IMR-90 (cell line): ENCODE measurements around the gene RAF1.
A peak's percentile ranks its signal among the peaks of the same experiment; 100 is the strongest.

ENCODE experiments used
- BHLHE40 ChIP-seq: fragments of 150-350 bp; IDR thresholded peaks from 2 replicates; pipeline ENCODE4 v1.6.1; 2016; ENCODE audit warnings: mild to moderate bottlenecking, low read depth, low read length
- CEBPB ChIP-seq: IDR thresholded peaks from 2 replicates; pipeline ENCODE4 v1.6.1; 2012; ENCODE audit warnings: low read depth, low read length, improper control_type of control experiment
- FOS ChIP-seq: fragments of 150-350 bp; IDR thresholded peaks from 2 replicates; pipeline ENCODE4 v1.6.1; 2016; ENCODE audit warnings: low read depth, low read length
- MAFK ChIP-seq: IDR thresholded peaks from 2 replicates; pipeline ENCODE4 v1.6.1; 2012; ENCODE audit warnings: low read depth, low read length, improper control_type of control experiment
- MAZ ChIP-seq: IDR thresholded peaks from 2 replicates; pipeline ENCODE4 v1.6.1; 2012; ENCODE audit warnings: low read depth, mild to moderate bottlenecking, low read length, improper control_type of control experiment, moderate library complexity, borderline replicate concordance
- MXI1 ChIP-seq: IDR thresholded peaks from 2 replicates; pipeline ENCODE4 v1.6.1; 2012; ENCODE audit warnings: low read depth, mild to moderate bottlenecking, low read length, moderate library complexity, borderline replicate concordance
- POLR2A ChIP-seq: IDR thresholded peaks from 2 replicates; pipeline ENCODE4 v1.6.1; 2012; ENCODE audit warnings: mild to moderate bottlenecking, low read depth, low read length
- RAD21 ChIP-seq: IDR thresholded peaks from 2 replicates; pipeline ENCODE4 v1.6.1; 2012; ENCODE audit warnings: low read length, improper control_type of control experiment
- RCOR1 ChIP-seq: IDR thresholded peaks from 2 replicates; pipeline ENCODE4 v1.6.1; 2012; ENCODE audit warnings: mild to moderate bottlenecking, low read length, improper control_type of control experiment; ENCODE audit not compliant: insufficient replicate concordance
- RFX5 ChIP-seq: IDR thresholded peaks from 2 replicates; pipeline ENCODE4 v1.8.0; 2012; ENCODE audit warnings: low read depth, mild to moderate bottlenecking, low read length, moderate library complexity
- SMC3 ChIP-seq: fragments of 150-350 bp; IDR thresholded peaks from 2 replicates; pipeline ENCODE4 v1.6.1; 2016; ENCODE audit warnings: low read depth, mild to moderate bottlenecking, antibody characterized with exemption, low read length, moderate library complexity
- TF ChIP-seq, protein P1 (sequence below): conservative IDR thresholded peaks from 2 replicates; pipeline ENCODE4 v1.5.1; 2012; ENCODE audit warnings: mild to moderate bottlenecking, low read depth, low read length, improper control_type of control experiment
- TF ChIP-seq, protein P2 (sequence below): fragments of 150-350 bp; IDR thresholded peaks from 2 replicates; pipeline ENCODE4 v1.6.1; 2016; ENCODE audit warnings: low read depth, mild to moderate bottlenecking, low read length, moderate library complexity, borderline replicate concordance
- TF ChIP-seq, protein P3 (sequence below): fragments of 150-350 bp; IDR thresholded peaks from 2 replicates; pipeline ENCODE4 v1.6.1; 2017; ENCODE audit warnings: mild to moderate bottlenecking, antibody characterized with exemption, low read length, low read depth

DNA sequence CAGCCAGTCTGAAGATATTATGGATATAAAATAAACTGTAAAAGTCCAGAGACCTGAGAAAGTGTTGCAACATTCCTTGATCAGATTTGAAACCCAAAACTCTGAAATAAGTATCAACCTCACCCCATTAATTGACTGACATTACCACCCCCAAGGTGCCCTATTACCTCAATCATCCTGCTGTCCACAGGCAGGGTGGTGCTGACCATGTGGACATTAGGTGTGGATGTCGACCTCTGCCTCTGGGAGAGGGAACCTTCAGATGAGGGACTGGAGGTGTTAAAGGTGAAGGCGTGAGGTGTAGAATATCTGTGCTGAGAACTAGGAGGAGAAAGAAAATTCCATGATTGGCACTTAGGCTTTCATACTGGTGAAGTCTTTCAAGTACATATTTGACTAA, 59.9 kb downstream of the RAF1 start:
- TF ChIP-seq, protein P1, sequence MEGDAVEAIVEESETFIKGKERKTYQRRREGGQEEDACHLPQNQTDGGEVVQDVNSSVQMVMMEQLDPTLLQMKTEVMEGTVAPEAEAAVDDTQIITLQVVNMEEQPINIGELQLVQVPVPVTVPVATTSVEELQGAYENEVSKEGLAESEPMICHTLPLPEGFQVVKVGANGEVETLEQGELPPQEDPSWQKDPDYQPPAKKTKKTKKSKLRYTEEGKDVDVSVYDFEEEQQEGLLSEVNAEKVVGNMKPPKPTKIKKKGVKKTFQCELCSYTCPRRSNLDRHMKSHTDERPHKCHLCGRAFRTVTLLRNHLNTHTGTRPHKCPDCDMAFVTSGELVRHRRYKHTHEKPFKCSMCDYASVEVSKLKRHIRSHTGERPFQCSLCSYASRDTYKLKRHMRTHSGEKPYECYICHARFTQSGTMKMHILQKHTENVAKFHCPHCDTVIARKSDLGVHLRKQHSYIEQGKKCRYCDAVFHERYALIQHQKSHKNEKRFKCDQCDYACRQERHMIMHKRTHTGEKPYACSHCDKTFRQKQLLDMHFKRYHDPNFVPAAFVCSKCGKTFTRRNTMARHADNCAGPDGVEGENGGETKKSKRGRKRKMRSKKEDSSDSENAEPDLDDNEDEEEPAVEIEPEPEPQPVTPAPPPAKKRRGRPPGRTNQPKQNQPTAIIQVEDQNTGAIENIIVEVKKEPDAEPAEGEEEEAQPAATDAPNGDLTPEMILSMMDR = no peak
- TF ChIP-seq FOS = no peak
- no peak for TF ChIP-seq MAFK
- no peak for TF ChIP-seq BHLHE40
- TF ChIP-seq POLR2A = no peak
- peak; percentile 30; the same call in 1 of the 2 replicates for TF ChIP-seq CEBPB
- TF ChIP-seq, protein P2, sequence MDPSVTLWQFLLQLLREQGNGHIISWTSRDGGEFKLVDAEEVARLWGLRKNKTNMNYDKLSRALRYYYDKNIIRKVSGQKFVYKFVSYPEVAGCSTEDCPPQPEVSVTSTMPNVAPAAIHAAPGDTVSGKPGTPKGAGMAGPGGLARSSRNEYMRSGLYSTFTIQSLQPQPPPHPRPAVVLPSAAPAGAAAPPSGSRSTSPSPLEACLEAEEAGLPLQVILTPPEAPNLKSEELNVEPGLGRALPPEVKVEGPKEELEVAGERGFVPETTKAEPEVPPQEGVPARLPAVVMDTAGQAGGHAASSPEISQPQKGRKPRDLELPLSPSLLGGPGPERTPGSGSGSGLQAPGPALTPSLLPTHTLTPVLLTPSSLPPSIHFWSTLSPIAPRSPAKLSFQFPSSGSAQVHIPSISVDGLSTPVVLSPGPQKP = no peak
- no peak for TF ChIP-seq RAD21
- TF ChIP-seq MXI1 = no peak
- TF ChIP-seq, protein P3, sequence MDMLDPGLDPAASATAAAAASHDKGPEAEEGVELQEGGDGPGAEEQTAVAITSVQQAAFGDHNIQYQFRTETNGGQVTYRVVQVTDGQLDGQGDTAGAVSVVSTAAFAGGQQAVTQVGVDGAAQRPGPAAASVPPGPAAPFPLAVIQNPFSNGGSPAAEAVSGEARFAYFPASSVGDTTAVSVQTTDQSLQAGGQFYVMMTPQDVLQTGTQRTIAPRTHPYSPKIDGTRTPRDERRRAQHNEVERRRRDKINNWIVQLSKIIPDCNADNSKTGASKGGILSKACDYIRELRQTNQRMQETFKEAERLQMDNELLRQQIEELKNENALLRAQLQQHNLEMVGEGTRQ = no peak
- no peak for TF ChIP-seq RCOR1
- TF ChIP-seq RFX5 = no peak
- TF ChIP-seq MAZ = no peak
- no peak for TF ChIP-seq SMC3
